Motor neuron (in vitro differentiated cells): ENCODE measurements around the gene EPC1. TPM values are rescaled to one million over a fixed set of nuclear protein-coding genes. Genes with fewer than 3 reads are reported as not detected.
A peak's percentile ranks its signal among the peaks of the same experiment; 100 is the strongest.

Experiments used
- ATAC-seq, 8 experiments: fragments of 200-7000 bp; cut with Tn5 transposase; replicated peaks in 6 of 8; 2 replicates each; pipeline ENCODE4 v1.8.0; 2021; ENCODE audit warnings: mild to moderate bottlenecking in 8 of 8, moderate library complexity in 8 of 8
- H3K27ac ChIP-seq, 2 donors: fragments of 250-450 bp; sonication (Bioruptor Pico); 2 replicates each; pipeline ENCODE4 v1.9.0; 2021; ENCODE audit warnings: antibody characterized with exemption in 2 of 2, mild to moderate bottlenecking in 2 of 2, moderate library complexity in 1 of 2
- H3K4me1 ChIP-seq, 2 donors: fragments of 250-450 bp; sonication (Bioruptor Pico); replicated peaks in 1 of 2; 2 replicates each; pipeline ENCODE4 v1.6.1; 2021; ENCODE audit warnings: antibody characterized with exemption in 2 of 2, mild to moderate bottlenecking in 2 of 2, moderate library complexity in 1 of 2
- H3K4me3 ChIP-seq, 5 donors: fragments of 250-450 bp; sonication (Bioruptor Pico); 2 replicates each; pipeline ENCODE4 v1.9.0; 2021; ENCODE audit warnings: antibody characterized with exemption in 5 of 5, mild to moderate bottlenecking in 5 of 5, moderate library complexity in 4 of 5
- WGBS, 10 experiments: fragments of 450-650 bp; shearing (Covaris generic); methylation state at CpG; one replicate each; pipeline ENCODE4 v1.0.0; 2022; 5-methylcytosine and 5-hydroxymethylcytosine counted together
- in situ Hi-C, 9 experiments: fragments of 400-800 bp; cut with MboI; loops; one replicate each; pipeline ENCODE4 v1.15.0; 2021; ENCODE audit warnings: low sequenced_read_pairs in 9 of 9, low pct_unique_long_range_greater_than_20kb in 2 of 9; ENCODE audit not compliant: unreplicated experiment in 9 of 9
- total RNA-seq, 8 experiments: library from RNA; unstranded; fragments of 300-600 nt; gene quantifications; 2 replicates each; pipeline versions ENCODE4 v1.2.3 to v1.2.4, GENCODE V29; 2022

The EPC1 gene
- total RNA-seq, 8 experiments from 2014 or later = 16.8 to 70.9 (median 53.0) TPM

- H3K4me1 ChIP-seq = peaks cover 0 to 3% of the 10 kb centered on the region in 2 donors
- no peak overlapping the region for H3K4me3 ChIP-seq
- WGBS, 10 experiments = 47 to 100% (median 84%) methylated on average over 2 to 4 of the region's 4 CpGs
- in situ Hi-C loops = no loop called here
- H3K27ac ChIP-seq = no peak overlapping the region
- ATAC-seq = no peak
Measured at GRCh38 chr10:32293581-32293980, 53.4 kb downstream of the EPC1 start.

DNA sequence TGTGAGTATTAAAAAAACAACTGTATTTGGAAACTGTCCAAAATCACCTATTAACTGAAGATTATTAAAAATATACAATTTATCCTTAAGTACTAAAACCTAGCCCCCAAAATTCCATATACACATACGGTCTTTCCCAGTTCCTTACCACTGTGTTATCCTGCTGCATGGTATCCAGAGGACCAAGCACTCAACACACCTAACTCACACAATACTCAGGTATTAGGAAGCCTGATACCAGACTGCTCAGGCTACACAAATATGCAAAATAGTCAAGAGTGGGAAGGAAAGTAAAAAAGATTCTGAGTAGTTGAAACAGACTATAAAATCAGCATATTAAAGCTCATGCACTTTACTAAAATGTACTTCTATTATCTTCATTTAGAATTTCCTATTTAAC, 67.2 kb downstream of the EPC1 start:
- Histone ChIP-seq H3K4me1 (no peaks in the 10 kb centered on the region), H3K27ac (no peak overlapping the region), H3K4me3 (no peak overlapping the region)
- 40 to 100% (median 100%) methylated on average over 1 of the region's 1 CpG; no CpG with 5 or more reads in 2 of the 10 experiments for WGBS, 10 experiments
- in situ Hi-C loops = no loop called here
- no peak for ATAC-seq

DNA sequence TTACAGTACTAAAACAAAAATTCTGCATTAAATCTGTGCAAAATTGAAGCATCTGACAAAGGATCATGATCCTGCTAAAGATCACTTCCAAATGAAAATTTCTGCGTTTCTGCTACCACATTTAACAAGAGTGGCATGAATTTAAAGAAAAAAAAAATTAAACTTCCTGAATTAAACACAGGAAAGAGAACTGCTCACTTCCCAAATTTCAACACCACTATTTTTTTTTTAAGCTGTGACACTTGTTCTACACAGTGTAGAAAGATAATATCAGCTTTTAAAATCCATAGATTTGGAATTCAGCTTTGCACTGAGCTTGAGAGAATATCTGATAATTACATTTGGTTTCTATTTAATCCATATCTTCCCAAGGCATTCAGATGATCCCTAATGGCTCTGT, 73.6 kb downstream of the EPC1 start:
- ATAC-seq = no peak
- Histone ChIP-seq H3K4me1 (no peaks in the 10 kb centered on the region), H3K4me3 (no peak overlapping the region), H3K27ac (no peak overlapping the region)
- 13 to 100% (median 100%) methylated on average over 1 of the region's 1 CpG; no CpG with 5 or more reads in 1 of the 10 experiments for WGBS, 10 experiments
- in situ Hi-C loops = no loop called here

GRCh38 chr10:32271617-32272016, 75.3 kb downstream of the EPC1 start:
- H3K4me3 ChIP-seq = no peak overlapping the region
- H3K27ac ChIP-seq = no peak overlapping the region
- no peak for ATAC-seq
- in situ Hi-C loops = no loop called here
- 83 to 100% (median 100%) methylated on average over 1 to 3 of the region's 3 CpGs; no CpG with 5 or more reads in 1 of the 10 experiments for WGBS, 10 experiments
- no peaks in the 10 kb centered on the region for H3K4me1 ChIP-seq

DNA sequence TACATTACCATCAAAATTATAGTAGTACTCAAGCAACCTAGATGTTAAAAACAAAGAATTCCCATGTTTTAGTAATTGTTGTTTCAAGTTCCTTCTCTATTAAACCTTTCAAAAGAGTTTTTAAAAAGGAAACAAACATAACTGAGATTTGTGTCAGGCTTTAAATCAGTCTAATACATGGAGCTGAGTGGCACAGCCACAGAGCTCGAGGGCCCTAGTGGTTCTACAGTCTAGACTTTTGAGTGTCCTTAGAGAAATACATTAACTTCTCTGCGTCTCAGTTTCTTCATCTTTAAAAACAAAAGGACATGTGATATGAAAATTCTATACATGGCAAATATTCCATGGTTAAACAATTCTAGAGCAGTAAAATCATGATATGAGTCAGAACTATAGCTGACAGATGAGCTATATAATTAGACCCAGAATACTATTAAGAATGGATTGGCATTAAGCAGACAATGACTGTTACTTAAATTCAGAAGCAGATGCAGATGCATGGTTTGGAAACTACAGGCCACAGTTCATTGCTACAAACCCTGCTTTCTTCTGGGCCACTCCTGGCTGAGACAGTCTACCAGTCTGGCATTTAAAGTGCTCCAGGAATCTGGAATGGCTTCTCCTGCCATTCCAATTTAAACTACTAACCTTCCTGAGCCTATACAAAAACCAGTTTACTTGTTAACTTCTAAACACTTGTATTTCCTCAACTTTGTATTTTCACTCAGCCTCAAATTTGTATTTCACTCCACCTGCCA, 77.4 kb downstream of the EPC1 start:
- 80 to 100% (median 94%) methylated on average over 1 to 2 of the region's 2 CpGs; no CpG with 5 or more reads in 1 of the 10 experiments for WGBS, 10 experiments

GRCh38 chr10:32268788-32269187, 78.2 kb downstream of the EPC1 start:
- no peak for ATAC-seq
- Histone ChIP-seq H3K4me3 (no peak overlapping the region), H3K27ac (no peak overlapping the region), H3K4me1 (no peaks in the 10 kb centered on the region)
- in situ Hi-C loops = no loop called here
- WGBS, 10 experiments = 85 to 100% (median 92%) methylated on average over 3 to 4 of the region's 4 CpGs; no CpG with 5 or more reads in 3 of the 10 experiments

More for the DNA sequence above, 77.4 kb downstream of the EPC1 start:
- H3K27ac ChIP-seq = no peak overlapping the region
- ATAC-seq = no peak
- in situ Hi-C loops = no loop called here
- H3K4me3 ChIP-seq = no peak overlapping the region
- H3K4me1 ChIP-seq = no peaks in the 10 kb centered on the region

DNA sequence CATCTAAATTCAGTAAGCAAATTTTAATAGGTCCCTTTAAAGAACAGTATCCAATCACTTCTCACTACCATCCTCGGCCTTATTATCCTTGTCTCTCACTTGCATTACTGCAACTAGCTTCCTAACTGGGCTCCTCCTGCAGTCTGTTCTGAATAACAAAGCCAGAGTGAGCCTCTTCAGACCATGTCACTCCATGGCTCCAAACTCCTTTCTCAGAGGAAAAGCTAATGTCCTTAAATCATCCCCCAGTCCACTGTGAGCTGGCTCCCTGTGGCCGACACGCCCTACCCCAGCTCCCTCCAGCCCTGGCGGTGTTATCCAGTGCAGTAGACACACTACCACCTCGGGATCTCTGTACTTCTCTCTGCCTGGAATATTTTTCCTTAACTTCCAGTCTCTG, 80.0 kb downstream of the EPC1 start:
- H3K27ac ChIP-seq = no peak overlapping the region
- ATAC-seq = peak in 4 of 8 experiments; percentile 28 to 81 (median 74)
- H3K4me3 ChIP-seq = no peak overlapping the region
- no peaks in the 10 kb centered on the region for H3K4me1 ChIP-seq
- 24 to 100% (median 73%) methylated on average over 1 to 5 of the region's 5 CpGs; no CpG with 5 or more reads in 2 of the 10 experiments for WGBS, 10 experiments
- in situ Hi-C loops = no loop called here

DNA sequence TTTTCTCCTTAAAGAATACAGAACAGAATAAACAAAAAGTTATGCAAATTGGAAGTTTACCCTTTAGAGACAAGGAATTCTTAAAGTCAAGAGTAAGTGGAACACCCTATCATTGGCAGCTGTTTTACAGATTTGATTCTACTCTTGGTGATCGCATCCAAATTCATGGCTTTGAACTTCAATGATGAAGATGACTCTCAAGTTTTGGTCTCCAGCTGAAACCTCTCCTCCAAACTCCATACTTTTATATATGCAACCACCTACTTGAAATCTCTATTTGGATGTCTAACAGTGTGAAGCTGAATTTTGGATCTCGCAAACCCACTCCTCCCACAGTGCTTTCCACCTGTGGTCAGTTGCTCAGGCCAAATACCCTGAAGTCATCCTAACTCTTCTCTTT, 80.4 kb downstream of the EPC1 start:
- 80 to 100% (median 100%) methylated on average over 1 to 2 of the region's 2 CpGs; no CpG with 5 or more reads in 3 of the 10 experiments for WGBS, 10 experiments
- H3K27ac ChIP-seq = no peak overlapping the region
- no peak overlapping the region for H3K4me3 ChIP-seq
- no peak for ATAC-seq
- in situ Hi-C loops = no loop called here
- no peaks in the 10 kb centered on the region for H3K4me1 ChIP-seq

GRCh38 chr10:32265756-32266155, 81.2 kb downstream of the EPC1 start:
- in situ Hi-C loops = no loop called here
- no peak overlapping the region for H3K4me3 ChIP-seq
- no peak for ATAC-seq
- H3K27ac ChIP-seq = no peak overlapping the region
- WGBS, 10 experiments = 80 to 100% (median 95%) methylated on average over 1 to 2 of the region's 2 CpGs; no CpG with 5 or more reads in 2 of the 10 experiments
- no peaks in the 10 kb centered on the region for H3K4me1 ChIP-seq

DNA sequence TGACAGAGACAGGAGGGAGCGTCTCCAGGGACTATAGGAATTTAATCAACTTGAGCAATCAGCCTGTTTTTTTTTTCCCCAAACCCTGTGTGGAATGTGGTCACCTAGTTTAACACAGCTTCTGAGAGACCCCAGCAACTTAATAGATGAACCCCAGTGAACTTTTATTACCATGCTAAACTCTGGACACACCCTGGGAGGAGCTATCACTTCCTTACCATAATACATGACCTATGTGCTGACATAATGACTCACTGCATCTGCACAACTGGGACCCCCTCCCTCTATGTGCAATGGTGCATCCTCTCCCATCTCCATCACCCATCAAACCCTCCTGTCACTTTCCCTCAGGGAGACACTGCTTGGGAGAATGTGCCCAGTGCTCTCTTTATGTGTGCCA, 83.7 kb downstream of the EPC1 start:
- Histone ChIP-seq H3K4me1 (no peaks in the 10 kb centered on the region), H3K27ac (no peak overlapping the region), H3K4me3 (no peak overlapping the region)
- WGBS, 10 experiments = 100% methylated on average over 1 of the region's 1 CpG; no CpG with 5 or more reads in 9 of the 10 experiments
- in situ Hi-C loops = no loop called here
- peak in 4 of 8 experiments; percentile 34 to 93 (median 84) for ATAC-seq

DNA sequence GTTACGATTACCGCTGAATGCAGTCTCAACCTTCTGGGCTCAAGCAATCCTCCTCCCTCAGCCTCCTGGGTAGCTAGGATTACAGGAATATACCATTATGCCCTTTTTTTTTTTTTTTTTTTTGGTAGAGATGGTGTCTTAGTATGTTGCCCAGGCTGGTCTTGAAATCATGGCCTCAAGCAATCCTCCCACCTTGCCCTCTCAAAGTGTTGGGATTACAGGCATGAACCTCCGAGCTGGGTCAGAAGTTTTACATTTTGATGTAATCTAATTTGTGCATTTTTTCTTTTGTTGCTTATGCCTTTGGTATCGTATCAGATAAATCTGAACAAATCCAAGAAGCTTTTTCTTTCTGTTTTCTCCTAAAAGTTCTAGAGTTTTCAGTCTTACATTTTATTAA, 87.4 kb downstream of the EPC1 start:
- Histone ChIP-seq H3K4me3 (no peak overlapping the region), H3K4me1 (no peaks in the 10 kb centered on the region), H3K27ac (no peak overlapping the region)
- WGBS, 10 experiments = 80 to 100% (median 100%) methylated on average over 1 to 4 of the region's 4 CpGs; no CpG with 5 or more reads in 1 of the 10 experiments
- in situ Hi-C loops = no loop called here
- no peak for ATAC-seq

DNA sequence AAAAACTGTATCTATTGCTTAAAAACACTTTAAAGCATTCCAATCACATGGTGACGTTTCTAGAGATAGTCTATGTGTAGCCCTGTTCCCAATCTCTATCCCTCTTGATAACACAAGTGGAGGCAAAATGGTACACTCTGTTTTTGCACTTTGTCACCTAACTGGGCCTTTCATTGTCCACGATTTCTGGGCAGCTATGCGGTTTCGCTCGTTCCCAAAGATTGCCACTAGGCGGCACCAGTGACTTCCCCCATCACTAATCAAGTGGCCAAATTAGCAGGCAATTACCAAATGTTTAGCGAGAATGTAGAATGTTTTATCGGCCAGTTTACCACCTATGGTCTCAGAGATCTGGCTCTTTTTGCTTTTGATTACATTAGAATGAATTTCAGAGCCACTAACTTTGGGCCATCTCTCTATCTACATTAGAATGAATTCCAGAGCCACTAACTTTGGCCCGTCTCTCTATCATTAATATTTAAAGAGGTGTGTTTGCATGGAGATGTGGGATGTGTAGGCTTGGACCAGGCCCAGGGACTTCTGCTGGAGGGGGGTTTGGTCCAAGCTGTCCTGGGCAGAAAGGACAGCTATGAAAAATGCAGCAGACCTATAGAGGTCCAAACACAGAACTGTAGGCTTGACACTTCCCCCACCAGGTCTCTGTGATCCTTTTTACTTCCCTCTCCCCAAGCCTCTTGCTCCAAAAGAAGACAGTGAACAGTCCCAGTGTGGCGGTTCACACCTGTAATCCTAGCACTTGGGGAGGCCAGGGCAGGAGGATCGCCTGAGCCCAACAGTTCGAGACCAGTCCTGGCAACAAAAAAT, 90.1 kb downstream of the EPC1 start:
- H3K4me1 ChIP-seq = no peaks in the 10 kb centered on the region
- 11 to 83% (median 41%) methylated on average over 1 to 10 of the region's 12 CpGs; no CpG with 5 or more reads in 2 of the 10 experiments for WGBS, 10 experiments
- no peak overlapping the region for H3K4me3 ChIP-seq
- in situ Hi-C loops = no loop called here
- ATAC-seq = peak in 3 of 8 experiments; percentile 28 to 57 (median 51)
- no peak overlapping the region for H3K27ac ChIP-seq

GRCh38 chr10:32253821-32254220, 93.1 kb downstream of the EPC1 start:
- H3K4me3 ChIP-seq = no peak overlapping the region
- in situ Hi-C loops = no loop called here
- no peaks in the 10 kb centered on the region for H3K4me1 ChIP-seq
- WGBS, 10 experiments = 83 to 100% methylated on average over 1 of the region's 2 CpGs; no CpG with 5 or more reads in 8 of the 10 experiments
- ATAC-seq = peak in 2 of 8 experiments; percentile 43 to 61
- no peak overlapping the region for H3K27ac ChIP-seq
